Gastrocnemius medialis (tissue), 4 donors: Measurements from ENCODE around the gene PLEKHM1.
"Not testable (repeated sequence)": the region's sequence is repeated elsewhere in the genome, so short reads cannot be mapped to it uniquely, and the experiment has no call there.

Source experiments
- CTCF ChIP-seq, 5 experiments: fragments of 450-650 bp in 3 of 5; fragments of 200-600 bp in 2 of 5; sonication (generic) in 2 of 5; IDR thresholded peaks in 4 of 5; conservative IDR thresholded peaks in 1 of 5; 1 replicate in 4 of 5; 2 replicates in 1 of 5; pipeline ENCODE4 v1.5.1; 2016 to 2019; ENCODE audit warnings: antibody characterized with exemption in 5 of 5, mild to moderate bottlenecking in 3 of 5, moderate library complexity in 3 of 5
- POLR2A ChIP-seq, 2 donors: fragments of 450-650 bp; IDR thresholded peaks; one replicate each; pipeline ENCODE4 v1.6.1; 2017; ENCODE audit warnings: antibody characterized with exemption in 2 of 2, mild to moderate bottlenecking in 2 of 2, moderate library complexity in 2 of 2

GRCh38 chr17:45496507-45496906 lies 6.0 kb upstream of the PLEKHM1 start:
- not testable (repeated sequence) for TF ChIP-seq CTCF (IDR thresholded peaks at IDR 0.05 in 4 of 5, conservative IDR thresholded peaks at IDR 0.05 in 1 of 5); POLR2A (IDR thresholded peaks at IDR 0.05)
